ENCODE results near the gene ORC1. TPM values are rescaled to one million over a fixed set of nuclear protein-coding genes. Genes with fewer than 3 reads are reported as not detected.

Gene ORC1
- total RNA-seq, 1 experiment from 2014 or later: 45.2 TPM

DNA sequence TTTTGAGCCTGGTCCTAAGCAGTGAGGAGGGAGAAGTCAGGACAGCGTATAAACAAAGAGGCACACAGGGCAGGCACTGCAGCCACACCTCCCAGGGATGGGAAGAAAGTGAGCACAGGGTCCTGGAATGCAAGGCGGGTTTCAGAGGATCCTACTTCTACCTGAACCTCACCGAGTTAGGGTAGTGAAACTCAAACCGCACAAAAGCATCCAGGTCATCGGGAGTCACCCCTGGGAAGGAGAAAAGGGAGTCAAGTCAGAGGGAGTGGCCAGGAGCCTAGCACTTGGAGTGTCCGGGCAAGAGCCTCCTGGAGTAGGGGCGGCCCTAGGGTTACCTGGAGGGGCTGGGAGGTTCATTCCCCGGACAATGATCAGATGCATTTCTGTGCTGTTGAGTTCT is 48.8 kb downstream of the ORC1 start:
- peaks cover 70% of the 10 kb centered on the region for H3K36me3 Mint-ChIP-seq
- H3K4me3 Mint-ChIP-seq: no peak overlapping the region
- TF ChIP-seq, protein P1, sequence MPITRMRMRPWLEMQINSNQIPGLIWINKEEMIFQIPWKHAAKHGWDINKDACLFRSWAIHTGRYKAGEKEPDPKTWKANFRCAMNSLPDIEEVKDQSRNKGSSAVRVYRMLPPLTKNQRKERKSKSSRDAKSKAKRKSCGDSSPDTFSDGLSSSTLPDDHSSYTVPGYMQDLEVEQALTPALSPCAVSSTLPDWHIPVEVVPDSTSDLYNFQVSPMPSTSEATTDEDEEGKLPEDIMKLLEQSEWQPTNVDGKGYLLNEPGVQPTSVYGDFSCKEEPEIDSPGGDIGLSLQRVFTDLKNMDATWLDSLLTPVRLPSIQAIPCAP (CRISPR knock-in tag; IDR thresholded peaks at IDR 0.05): no peak
- TF ChIP-seq EMX1 (CRISPR knock-in tag; IDR thresholded peaks at IDR 0.05) (no peak), ZBTB21 (CRISPR knock-in tag; IDR thresholded peaks at IDR 0.05; ENCODE audit: borderline replicate concordance) (no peak), ZNF416 (CRISPR knock-in tag; IDR thresholded peaks at IDR 0.05) (no peak), RORB (CRISPR knock-in tag; IDR thresholded peaks at IDR 0.05) (no peak), MXD4 (CRISPR knock-in tag; IDR thresholded peaks at IDR 0.05; ENCODE audit: borderline replicate concordance) (no peak), HMGA2 (CRISPR knock-in tag; IDR thresholded peaks at IDR 0.05) (no peak), SOX15 (CRISPR knock-in tag; IDR thresholded peaks at IDR 0.05) (no peak), PRRX2 (CRISPR knock-in tag; IDR thresholded peaks at IDR 0.05) (no peak), NR2C2 (CRISPR knock-in tag; IDR thresholded peaks at IDR 0.05) (no peak), JAZF1 (CRISPR knock-in tag; IDR thresholded peaks at IDR 0.05) (no peak), KAT7 (CRISPR knock-in tag; IDR thresholded peaks at IDR 0.05; ENCODE audit: borderline replicate concordance) (no peak)
- TF ChIP-seq, protein P2, sequence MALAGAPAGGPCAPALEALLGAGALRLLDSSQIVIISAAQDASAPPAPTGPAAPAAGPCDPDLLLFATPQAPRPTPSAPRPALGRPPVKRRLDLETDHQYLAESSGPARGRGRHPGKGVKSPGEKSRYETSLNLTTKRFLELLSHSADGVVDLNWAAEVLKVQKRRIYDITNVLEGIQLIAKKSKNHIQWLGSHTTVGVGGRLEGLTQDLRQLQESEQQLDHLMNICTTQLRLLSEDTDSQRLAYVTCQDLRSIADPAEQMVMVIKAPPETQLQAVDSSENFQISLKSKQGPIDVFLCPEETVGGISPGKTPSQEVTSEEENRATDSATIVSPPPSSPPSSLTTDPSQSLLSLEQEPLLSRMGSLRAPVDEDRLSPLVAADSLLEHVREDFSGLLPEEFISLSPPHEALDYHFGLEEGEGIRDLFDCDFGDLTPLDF (CRISPR knock-in tag; IDR thresholded peaks at IDR 0.05): no peak
- TF ChIP-seq, protein P3, sequence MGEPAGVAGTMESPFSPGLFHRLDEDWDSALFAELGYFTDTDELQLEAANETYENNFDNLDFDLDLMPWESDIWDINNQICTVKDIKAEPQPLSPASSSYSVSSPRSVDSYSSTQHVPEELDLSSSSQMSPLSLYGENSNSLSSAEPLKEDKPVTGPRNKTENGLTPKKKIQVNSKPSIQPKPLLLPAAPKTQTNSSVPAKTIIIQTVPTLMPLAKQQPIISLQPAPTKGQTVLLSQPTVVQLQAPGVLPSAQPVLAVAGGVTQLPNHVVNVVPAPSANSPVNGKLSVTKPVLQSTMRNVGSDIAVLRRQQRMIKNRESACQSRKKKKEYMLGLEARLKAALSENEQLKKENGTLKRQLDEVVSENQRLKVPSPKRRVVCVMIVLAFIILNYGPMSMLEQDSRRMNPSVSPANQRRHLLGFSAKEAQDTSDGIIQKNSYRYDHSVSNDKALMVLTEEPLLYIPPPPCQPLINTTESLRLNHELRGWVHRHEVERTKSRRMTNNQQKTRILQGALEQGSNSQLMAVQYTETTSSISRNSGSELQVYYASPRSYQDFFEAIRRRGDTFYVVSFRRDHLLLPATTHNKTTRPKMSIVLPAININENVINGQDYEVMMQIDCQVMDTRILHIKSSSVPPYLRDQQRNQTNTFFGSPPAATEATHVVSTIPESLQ (CRISPR knock-in tag; IDR thresholded peaks at IDR 0.05): no peak
- TF ChIP-seq, protein P4, sequence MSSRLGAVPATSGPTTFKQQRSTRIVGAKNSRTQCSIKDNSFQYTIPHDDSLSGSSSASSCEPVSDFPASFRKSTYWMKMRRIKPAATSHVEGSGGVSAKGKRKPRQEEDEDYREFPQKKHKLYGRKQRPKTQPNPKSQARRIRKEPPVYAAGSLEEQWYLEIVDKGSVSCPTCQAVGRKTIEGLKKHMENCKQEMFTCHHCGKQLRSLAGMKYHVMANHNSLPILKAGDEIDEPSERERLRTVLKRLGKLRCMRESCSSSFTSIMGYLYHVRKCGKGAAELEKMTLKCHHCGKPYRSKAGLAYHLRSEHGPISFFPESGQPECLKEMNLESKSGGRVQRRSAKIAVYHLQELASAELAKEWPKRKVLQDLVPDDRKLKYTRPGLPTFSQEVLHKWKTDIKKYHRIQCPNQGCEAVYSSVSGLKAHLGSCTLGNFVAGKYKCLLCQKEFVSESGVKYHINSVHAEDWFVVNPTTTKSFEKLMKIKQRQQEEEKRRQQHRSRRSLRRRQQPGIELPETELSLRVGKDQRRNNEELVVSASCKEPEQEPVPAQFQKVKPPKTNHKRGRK (CRISPR knock-in tag; IDR thresholded peaks at IDR 0.05; ENCODE audit: borderline replicate concordance): no peak
- TF ChIP-seq, protein P5, sequence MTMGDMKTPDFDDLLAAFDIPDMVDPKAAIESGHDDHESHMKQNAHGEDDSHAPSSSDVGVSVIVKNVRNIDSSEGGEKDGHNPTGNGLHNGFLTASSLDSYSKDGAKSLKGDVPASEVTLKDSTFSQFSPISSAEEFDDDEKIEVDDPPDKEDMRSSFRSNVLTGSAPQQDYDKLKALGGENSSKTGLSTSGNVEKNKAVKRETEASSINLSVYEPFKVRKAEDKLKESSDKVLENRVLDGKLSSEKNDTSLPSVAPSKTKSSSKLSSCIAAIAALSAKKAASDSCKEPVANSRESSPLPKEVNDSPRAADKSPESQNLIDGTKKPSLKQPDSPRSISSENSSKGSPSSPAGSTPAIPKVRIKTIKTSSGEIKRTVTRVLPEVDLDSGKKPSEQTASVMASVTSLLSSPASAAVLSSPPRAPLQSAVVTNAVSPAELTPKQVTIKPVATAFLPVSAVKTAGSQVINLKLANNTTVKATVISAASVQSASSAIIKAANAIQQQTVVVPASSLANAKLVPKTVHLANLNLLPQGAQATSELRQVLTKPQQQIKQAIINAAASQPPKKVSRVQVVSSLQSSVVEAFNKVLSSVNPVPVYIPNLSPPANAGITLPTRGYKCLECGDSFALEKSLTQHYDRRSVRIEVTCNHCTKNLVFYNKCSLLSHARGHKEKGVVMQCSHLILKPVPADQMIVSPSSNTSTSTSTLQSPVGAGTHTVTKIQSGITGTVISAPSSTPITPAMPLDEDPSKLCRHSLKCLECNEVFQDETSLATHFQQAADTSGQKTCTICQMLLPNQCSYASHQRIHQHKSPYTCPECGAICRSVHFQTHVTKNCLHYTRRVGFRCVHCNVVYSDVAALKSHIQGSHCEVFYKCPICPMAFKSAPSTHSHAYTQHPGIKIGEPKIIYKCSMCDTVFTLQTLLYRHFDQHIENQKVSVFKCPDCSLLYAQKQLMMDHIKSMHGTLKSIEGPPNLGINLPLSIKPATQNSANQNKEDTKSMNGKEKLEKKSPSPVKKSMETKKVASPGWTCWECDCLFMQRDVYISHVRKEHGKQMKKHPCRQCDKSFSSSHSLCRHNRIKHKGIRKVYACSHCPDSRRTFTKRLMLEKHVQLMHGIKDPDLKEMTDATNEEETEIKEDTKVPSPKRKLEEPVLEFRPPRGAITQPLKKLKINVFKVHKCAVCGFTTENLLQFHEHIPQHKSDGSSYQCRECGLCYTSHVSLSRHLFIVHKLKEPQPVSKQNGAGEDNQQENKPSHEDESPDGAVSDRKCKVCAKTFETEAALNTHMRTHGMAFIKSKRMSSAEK (CRISPR knock-in tag; IDR thresholded peaks at IDR 0.05; ENCODE audit: borderline replicate concordance): no peak
- TF ChIP-seq, protein P6, sequence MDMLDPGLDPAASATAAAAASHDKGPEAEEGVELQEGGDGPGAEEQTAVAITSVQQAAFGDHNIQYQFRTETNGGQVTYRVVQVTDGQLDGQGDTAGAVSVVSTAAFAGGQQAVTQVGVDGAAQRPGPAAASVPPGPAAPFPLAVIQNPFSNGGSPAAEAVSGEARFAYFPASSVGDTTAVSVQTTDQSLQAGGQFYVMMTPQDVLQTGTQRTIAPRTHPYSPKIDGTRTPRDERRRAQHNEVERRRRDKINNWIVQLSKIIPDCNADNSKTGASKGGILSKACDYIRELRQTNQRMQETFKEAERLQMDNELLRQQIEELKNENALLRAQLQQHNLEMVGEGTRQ (CRISPR knock-in tag; IDR thresholded peaks at IDR 0.05): no peak
- no peak for DNase-seq (ENCODE audit: low spot score)
- peaks cover 11% of the 10 kb centered on the region for H3K4me1 Mint-ChIP-seq
- no peaks in the 10 kb centered on the region for H3K27me3 Mint-ChIP-seq (ENCODE audit: low read depth)
- no peak overlapping the region for H3K27ac Mint-ChIP-seq
- ChIA-PET POLR2A (no interaction called here), CTCF (no interaction called here)
- H3K9me3 Mint-ChIP-seq: no peaks in the 10 kb centered on the region
- ATAC-seq: no peak

Data from WTC11 (cell line).